MM.1S (cell line): Measurements from ENCODE around the gene ANGPTL3.

Experiments
- CTCF ChIP-seq: fragments of 300-600 bp; sonication (generic); IDR thresholded peaks from 2 replicates; pipeline ENCODE4 v1.5.1; 2016; ENCODE audit warnings: antibody characterized with exemption, low read length, mixed read lengths
- EZH2 ChIP-seq: fragments of 300-600 bp; sonication (generic); optimal IDR thresholded peaks from 2 replicates; pipeline ENCODE3; 2017; ENCODE audit warnings: low read depth, mild to moderate bottlenecking, antibody characterized with exemption, low read length, mixed read lengths

GRCh38 chr1:62572476-62572875 is 24.8 kb upstream of the ANGPTL3 start:
- TF ChIP-seq CTCF, result no peak
- no peak for TF ChIP-seq EZH2
